HG02884 (cell line): ENCODE results near the gene EPHB3.
"Not testable (repeated sequence)": the region's sequence is repeated elsewhere in the genome, so short reads cannot be mapped to it uniquely, and the experiment has no call there.

Experiments
- ATAC-seq: cut with Tn5 transposase; IDR thresholded peaks from one replicate; pipeline ENCODE4 v1.9.1; 2021; ENCODE audit warnings: mild to moderate bottlenecking, moderate library complexity; ENCODE audit not compliant: unreplicated experiment

EPHB3 gene

GRCh38 chr3:184597829-184598573 lies 36.4 kb downstream of the EPHB3 start:
- ATAC-seq, result no peak

- ATAC-seq, result no peak
Measured at GRCh38 chr3:184598574-184598927, 37.0 kb downstream of the EPHB3 start.

GRCh38 chr3:184599143-184599542 lies 37.6 kb downstream of the EPHB3 start:
- no peak for ATAC-seq

DNA sequence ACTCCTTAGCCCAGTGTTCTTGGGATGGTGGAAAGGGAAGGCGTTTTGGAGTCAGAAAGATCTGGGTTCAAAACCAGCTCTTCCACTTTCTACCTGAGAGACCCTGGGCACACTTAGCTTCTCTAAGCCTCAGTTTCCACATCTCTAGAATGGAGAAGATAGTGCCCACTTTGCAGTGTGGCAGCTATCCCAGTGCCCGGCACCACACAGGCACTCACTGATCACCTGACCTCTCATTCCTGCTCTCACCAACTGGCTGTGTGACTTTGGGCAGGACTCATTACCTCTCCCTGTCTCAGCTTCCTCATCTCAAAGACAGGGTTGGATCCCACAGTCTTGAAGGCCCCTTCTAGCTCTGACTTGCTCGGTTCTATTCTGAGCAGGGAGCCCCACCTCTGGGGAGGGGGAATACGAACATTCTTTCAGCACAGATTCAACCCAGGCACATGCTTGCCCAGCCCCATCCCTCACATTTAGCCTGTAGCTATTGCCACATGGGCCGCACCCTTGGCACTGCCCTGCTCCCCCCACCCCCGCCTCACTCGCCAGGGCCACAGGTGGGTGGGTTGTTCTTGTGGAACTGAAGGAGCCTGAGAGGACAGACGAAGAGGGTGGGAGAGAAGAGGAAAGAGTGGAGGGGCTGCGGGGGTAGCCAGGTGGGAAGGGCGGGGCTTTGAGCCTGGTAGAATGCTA lies 39.2 kb downstream of the EPHB3 start:
- ATAC-seq, result no peak

DNA sequence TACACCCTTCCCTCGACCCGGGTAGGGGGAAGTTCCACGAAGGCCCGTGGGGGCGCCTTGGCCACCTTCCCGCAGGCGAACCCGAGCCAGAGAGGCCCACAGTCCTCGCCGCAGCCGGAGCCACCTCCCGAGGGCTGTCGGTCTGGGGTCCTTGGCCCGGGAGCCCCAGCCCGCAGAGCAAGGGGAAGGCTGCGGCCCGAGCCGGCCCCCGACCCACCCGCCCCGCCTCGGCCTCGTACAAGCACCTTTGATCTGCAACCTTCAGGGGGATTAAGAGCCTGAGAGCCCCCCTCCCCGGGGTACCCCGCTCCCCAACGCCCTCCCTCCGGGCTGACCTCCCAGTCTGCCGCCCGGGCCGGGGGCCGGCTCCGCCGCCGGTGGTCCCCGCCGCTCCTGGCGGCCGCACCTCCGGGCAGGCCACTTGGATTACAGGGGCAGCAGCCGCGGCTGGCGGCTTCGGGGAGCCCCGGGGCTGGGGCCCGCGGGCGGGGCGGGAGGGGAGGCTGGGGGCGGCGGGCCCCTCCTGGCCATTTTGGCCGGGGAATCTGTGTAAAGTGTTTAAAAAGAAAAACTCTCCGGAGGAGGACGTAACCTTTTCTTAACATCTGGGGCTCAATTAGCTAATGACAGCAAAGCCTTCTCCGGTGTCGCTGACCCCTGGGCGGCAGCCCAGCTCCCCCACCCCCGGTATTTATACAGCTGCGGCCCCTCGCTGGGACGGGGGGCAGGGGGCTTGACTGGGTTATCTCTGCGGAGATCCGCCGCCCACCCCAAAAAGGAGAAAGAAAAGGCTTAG lies 40.2 kb downstream of the EPHB3 start:
- ATAC-seq, result no peak

GRCh38 chr3:184602372-184603150 lies 41.0 kb downstream of the EPHB3 start:
- ATAC-seq, result no peak

DNA sequence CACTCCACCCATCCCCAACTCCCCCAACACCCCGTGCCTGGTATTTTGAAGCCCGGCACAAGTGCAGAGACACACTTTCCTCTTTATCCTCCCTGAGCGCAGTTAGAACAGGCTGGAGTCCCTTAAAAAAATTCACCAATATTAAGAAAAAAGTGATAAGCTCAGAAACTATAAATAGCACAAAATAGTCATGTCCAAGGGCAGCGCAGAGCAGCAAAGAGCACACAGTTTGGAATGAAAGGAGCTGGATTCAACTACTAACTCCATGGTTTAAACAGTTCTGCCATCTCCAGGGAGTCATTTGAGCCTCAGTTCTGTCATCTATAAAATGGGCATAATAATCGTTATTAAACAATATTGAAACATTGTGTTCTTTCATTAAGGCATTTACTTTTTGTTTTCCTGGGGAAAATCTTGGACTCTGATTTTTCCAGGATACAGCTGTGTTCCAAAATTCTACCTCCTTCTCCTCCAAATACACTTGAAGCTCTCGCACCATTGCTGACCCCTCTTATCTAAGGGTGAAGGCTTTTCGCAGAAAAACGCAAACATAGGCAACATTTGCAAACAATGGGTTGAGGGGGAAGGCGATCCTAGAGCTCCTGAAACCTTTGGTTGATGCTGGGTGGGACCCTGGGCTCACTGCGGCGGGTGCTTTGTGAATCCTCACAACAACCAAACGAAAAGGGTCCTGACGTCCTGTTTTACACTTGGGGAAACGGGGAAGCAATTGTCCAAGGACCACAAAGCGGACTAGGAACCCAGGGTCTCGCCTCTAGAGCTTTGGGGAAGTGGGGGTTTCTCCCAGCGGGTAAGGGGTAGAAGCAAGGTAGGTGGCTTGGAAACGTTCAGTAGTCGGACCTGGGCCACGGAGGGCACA lies 41.8 kb downstream of the EPHB3 start:
- ATAC-seq, result no peak

DNA sequence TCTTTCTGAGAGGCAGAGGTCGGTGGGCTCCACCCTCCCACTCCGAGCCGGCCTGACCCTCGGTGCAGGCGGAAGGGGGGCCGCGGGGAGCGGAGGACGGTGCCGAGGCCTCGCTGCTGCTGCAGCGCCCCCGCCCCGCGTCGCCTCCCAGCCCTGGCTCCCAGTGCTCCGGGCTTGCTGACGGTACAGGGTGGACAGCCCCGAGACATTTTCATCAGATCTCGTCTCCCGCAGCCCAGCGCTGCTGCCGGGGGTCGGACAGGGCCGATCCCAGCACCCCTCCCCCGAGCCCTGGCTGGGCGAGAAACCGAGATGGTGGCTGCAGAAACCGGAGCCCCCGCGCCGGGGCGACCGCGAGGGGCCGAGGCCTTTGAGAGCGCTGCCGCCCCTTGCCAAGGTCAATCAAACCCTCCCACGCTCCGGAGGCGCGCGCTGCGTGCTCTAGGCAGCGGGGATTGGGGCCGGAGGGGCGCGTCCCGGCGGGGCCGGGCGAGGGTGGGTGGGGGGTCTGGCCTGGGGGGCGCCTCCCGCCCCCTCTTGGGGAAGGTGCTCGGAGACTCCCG lies 42.5 kb downstream of the EPHB3 start:
- ATAC-seq, result no peak

- no peak for ATAC-seq
Measured at GRCh38 chr3:184604615-184605290, 43.2 kb downstream of the EPHB3 start.

DNA sequence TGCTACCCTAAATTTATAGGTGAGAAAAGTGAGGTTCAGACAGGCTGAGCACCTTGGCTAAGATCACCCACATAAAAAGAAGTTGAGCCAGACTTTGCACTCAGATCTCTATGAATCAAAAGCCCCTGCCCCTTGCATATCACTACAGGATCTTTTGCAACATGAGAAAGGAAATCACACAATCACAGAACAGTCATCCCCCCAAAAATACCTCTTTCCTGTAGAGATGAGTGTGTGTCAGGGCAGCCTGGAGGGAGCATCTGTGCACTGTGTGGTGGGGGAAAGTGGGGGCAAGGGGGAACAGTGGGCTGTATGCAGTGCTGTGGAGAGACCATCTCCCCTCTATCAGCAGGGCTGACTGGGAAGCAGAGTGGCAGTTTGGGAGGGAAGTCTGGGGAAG lies 46.6 kb downstream of the EPHB3 start:
- ATAC-seq, result no peak

GRCh38 chr3:184609476-184610244 lies 48.1 kb downstream of the EPHB3 start:
- ATAC-seq, result no peak

DNA sequence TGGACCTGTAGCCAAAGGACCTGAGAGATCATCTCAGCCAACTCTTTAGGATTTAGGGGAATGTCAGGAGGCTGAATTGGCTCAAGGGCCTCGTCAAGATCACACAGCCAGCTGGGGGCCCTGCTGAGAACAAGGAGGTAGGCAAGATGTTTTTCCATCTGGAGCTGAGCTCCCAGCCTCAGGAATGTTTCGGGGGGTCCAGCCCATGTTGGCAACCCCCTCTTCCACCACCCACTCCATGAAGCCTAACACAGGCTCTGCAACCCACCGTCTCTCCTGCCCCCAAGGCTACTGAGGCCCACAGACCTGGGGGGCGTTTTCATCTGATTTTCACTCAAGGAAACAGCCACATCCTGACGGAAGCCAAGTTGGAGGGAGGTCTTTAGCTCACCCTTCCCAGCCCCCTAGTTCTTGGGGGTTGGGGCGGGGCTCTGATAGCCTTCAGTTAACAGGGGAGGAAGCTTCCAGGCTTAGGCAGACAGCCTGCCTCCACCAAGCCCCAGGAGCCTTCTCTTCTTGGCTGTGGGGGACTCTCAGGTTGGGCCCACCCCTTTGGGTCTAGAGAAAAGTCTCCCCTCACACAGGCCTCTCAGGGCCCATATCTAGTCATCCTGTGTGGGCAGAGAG lies 48.8 kb downstream of the EPHB3 start:
- no peak for ATAC-seq

DNA sequence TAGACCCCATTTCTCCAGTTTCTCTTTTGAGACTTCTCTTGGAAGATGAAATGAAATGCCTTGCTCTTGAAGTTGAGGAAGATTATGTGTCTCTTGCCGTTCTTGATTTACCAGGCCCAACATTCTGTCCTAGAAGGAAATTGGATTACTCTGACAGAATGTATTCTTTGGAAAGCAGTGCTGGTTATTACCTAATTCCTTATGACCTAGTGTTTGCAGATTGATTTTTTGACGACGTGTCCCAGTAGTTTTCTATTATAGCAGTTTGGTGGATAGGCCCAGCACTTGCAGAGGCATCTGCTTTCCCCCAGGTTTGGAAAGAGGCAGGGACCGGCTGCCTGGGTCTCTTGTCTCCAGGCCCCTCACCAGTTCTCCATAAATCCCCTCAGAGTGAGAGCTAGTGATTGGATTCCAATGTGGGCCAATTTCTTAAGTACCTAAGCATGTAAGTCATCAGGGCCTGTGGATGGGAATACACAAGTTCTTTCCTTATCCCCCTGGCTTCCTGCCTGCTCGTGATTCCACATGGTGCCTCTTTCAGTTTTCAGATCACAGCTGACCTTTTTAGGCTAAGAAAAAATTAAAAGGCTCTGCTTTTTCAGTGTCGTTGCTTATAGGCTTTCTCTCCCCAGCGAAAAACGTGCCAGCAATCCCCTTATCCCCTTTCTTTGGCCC lies 50.2 kb downstream of the EPHB3 start:
- ATAC-seq, result no peak

GRCh38 chr3:184615396-184615795 lies 53.8 kb downstream of the EPHB3 start:
- ATAC-seq, result no peak

DNA sequence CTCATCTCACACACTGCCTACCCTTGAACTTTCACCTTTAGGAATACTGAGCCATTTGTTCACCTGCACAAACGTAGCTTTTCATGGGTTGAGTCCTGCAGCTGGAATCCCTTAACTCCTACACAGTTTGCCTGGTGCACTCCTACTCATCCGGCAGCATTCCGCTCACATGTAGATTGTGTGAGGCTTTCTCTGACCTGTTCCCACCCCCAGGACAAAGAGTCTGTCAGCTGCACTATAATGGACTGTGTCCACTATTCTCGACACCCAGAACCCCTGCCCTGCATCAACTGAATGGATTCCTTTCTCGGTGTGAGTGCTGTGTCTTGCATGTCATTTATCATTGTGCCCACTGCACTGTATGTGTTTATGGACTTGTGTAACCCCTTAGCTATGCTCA lies 54.9 kb downstream of the EPHB3 start:
- no peak for ATAC-seq

- not testable (repeated sequence) for ATAC-seq
Measured at GRCh38 chr3:184617306-184617705, 55.7 kb downstream of the EPHB3 start.

- no peak for ATAC-seq
Measured at GRCh38 chr3:184618811-184619210, 57.2 kb downstream of the EPHB3 start.
